HEK293 (cell line): ENCODE data around the gene ZNF710.

Experiments
- CTCF ChIA-PET: fragments of 350-600 bp; formaldehyde crosslinking; extraction: SDS; loops from one replicate; lab custom pipeline; 2021; ENCODE audit warnings: antibody characterized with exemption; lab: Yijun Ruan, JAX
- POLR2A ChIA-PET: fragments of 300-600 bp; formaldehyde crosslinking; extraction: SDS; loops from one replicate; lab custom pipeline; 2020; ENCODE audit warnings: antibody characterized with exemption, inconsistent platforms; lab: Yijun Ruan, JAX
- H3K27ac ChIP-seq: fragments of 200-500 bp; sonication (Bioruptor generic); 2 replicates; pipeline ENCODE4 v1.5.1; 2014; ENCODE audit warnings: low read depth, low read length, control low read depth, inconsistent platforms; ENCODE audit errors: extremely low read depth
- H3K36me3 ChIP-seq, 2 experiments: fragments of 200-500 bp in 1 of 2; sonication (Bioruptor generic) in 1 of 2; 1 replicate in 1 of 2; 2 replicates in 1 of 2; pipeline ENCODE4 v1.5.1; 2014 to 2017; ENCODE audit warnings: inconsistent platforms in 2 of 2, low read length in 2 of 2; ENCODE audit not compliant: control insufficient read depth in 2 of 2, insufficient read depth in 1 of 2
- H3K4me1 ChIP-seq: fragments of 200-500 bp; sonication (Bioruptor generic); 2 replicates; pipeline ENCODE4 v1.5.1; 2014; ENCODE audit warnings: mild to moderate bottlenecking, low read length, inconsistent platforms; ENCODE audit not compliant: control insufficient read depth, insufficient read depth
- H3K4me3 ChIP-seq: 2 replicates; pipeline ENCODE4 v1.5.1; 2011; ENCODE audit warnings: low read depth, mild to moderate bottlenecking, control low read depth, low read length, moderate library complexity
- H3K9me3 ChIP-seq: fragments of 200-500 bp; sonication (Bioruptor generic); 2 replicates; pipeline ENCODE4 v1.5.1; 2014; ENCODE audit warnings: low read depth, low read length, inconsistent platforms; ENCODE audit not compliant: control insufficient read depth, insufficient read depth
- EGR2 ChIP-seq: fragments of 450-650 bp; formaldehyde crosslinking; IDR thresholded peaks from 2 replicates; pipeline ENCODE4 v1.5.1; 2016; ENCODE audit warnings: low read depth, missing biosample characterization, missing genetic modification characterization
- ELK4 ChIP-seq: IDR thresholded peaks from 2 replicates; pipeline ENCODE4 v1.6.1; 2011; ENCODE audit warnings: mild to moderate bottlenecking, low read depth, low read length, borderline replicate concordance
- MZF1 ChIP-seq: fragments of 450-650 bp; formaldehyde crosslinking; IDR thresholded peaks from 2 replicates; pipeline ENCODE4 v1.5.1; 2017; ENCODE audit warnings: missing biosample characterization, missing genetic modification characterization, borderline replicate concordance
- PRDM6 ChIP-seq: fragments of 450-650 bp; formaldehyde crosslinking; IDR thresholded peaks from 2 replicates; pipeline ENCODE4 v1.5.1; 2017; ENCODE audit warnings: missing biosample characterization, missing genetic modification characterization
- SALL2 ChIP-seq: fragments of 450-650 bp; formaldehyde crosslinking; IDR thresholded peaks from 2 replicates; pipeline ENCODE4 v1.5.0; 2017; ENCODE audit warnings: missing biosample characterization, mild to moderate bottlenecking, missing genetic modification characterization, borderline replicate concordance
- TCF7L2 ChIP-seq: IDR thresholded peaks from 2 replicates; pipeline ENCODE4 v1.6.1; 2011; ENCODE audit warnings: low read depth, mild to moderate bottlenecking, inconsistent platforms, low read length, moderate library complexity, borderline replicate concordance
- ZBTB17 ChIP-seq: fragments of 450-650 bp; formaldehyde crosslinking; IDR thresholded peaks from 2 replicates; pipeline ENCODE4 v1.5.1; 2016; ENCODE audit warnings: missing biosample characterization, missing genetic modification characterization
- ZBTB48 ChIP-seq: fragments of 450-650 bp; formaldehyde crosslinking; IDR thresholded peaks from 2 replicates; pipeline ENCODE4 v1.5.1; 2016; ENCODE audit warnings: missing biosample characterization, missing genetic modification characterization
- ZEB2 ChIP-seq: fragments of 450-650 bp; formaldehyde crosslinking; IDR thresholded peaks from 2 replicates; pipeline ENCODE4 v1.5.1; 2016; ENCODE audit warnings: missing biosample characterization, missing genetic modification characterization
- ZFHX2 ChIP-seq: fragments of 450-650 bp; formaldehyde crosslinking; conservative IDR thresholded peaks from 2 replicates; pipeline ENCODE4 v1.5.1; 2016; ENCODE audit warnings: missing biosample characterization, missing genetic modification characterization
- ZNF121 ChIP-seq: fragments of 450-650 bp; formaldehyde crosslinking; IDR thresholded peaks from 2 replicates; pipeline ENCODE4 v1.5.1; 2016; ENCODE audit warnings: missing biosample characterization, missing genetic modification characterization
- ZNF18 ChIP-seq: fragments of 450-650 bp; formaldehyde crosslinking; IDR thresholded peaks from 2 replicates; pipeline ENCODE4 v1.5.1; 2016; ENCODE audit warnings: missing biosample characterization, missing genetic modification characterization
- ZNF2 ChIP-seq: fragments of 450-650 bp; formaldehyde crosslinking; IDR thresholded peaks from 2 replicates; pipeline ENCODE4 v1.5.1; 2016; ENCODE audit warnings: missing biosample characterization, missing genetic modification characterization
- ZNF23 ChIP-seq: fragments of 450-650 bp; formaldehyde crosslinking; IDR thresholded peaks from 2 replicates; pipeline ENCODE4 v1.5.1; 2016; ENCODE audit warnings: missing biosample characterization, missing genetic modification characterization, borderline replicate concordance
- ZNF311 ChIP-seq: fragments of 450-650 bp; formaldehyde crosslinking; IDR thresholded peaks from 2 replicates; pipeline ENCODE4 v1.5.1; 2017; ENCODE audit warnings: missing biosample characterization, missing genetic modification characterization, borderline replicate concordance
- ZNF335 ChIP-seq: fragments of 450-650 bp; formaldehyde crosslinking; conservative IDR thresholded peaks from 2 replicates; pipeline ENCODE4 v1.5.1; 2016; ENCODE audit warnings: missing biosample characterization, missing genetic modification characterization
- ZNF350 ChIP-seq: fragments of 450-650 bp; formaldehyde crosslinking; IDR thresholded peaks from 2 replicates; pipeline ENCODE4 v1.5.0; 2017; ENCODE audit warnings: missing biosample characterization, mild to moderate bottlenecking, missing genetic modification characterization
- ZNF514 ChIP-seq: fragments of 450-650 bp; formaldehyde crosslinking; IDR thresholded peaks from 2 replicates; pipeline ENCODE4 v1.5.1; 2016; ENCODE audit warnings: missing biosample characterization, missing genetic modification characterization
- ZNF548 ChIP-seq: fragments of 450-650 bp; formaldehyde crosslinking; IDR thresholded peaks from 2 replicates; pipeline ENCODE4 v1.5.1; 2016; ENCODE audit warnings: missing biosample characterization, missing genetic modification characterization
- ZNF585B ChIP-seq: fragments of 450-650 bp; formaldehyde crosslinking; IDR thresholded peaks from 2 replicates; pipeline ENCODE4 v1.5.1; 2016; ENCODE audit warnings: missing biosample characterization, missing genetic modification characterization
- ZNF624 ChIP-seq: fragments of 450-650 bp; formaldehyde crosslinking; IDR thresholded peaks from 2 replicates; pipeline ENCODE4 v1.5.1; 2017; ENCODE audit warnings: missing biosample characterization, missing genetic modification characterization
- ZNF776 ChIP-seq: fragments of 450-650 bp; formaldehyde crosslinking; IDR thresholded peaks from 2 replicates; pipeline ENCODE4 v1.5.0; 2017; ENCODE audit warnings: missing biosample characterization, missing genetic modification characterization, borderline replicate concordance

ZNF710 gene

GRCh38 chr15:90028376-90028944, 27.3 kb downstream of the ZNF710 start:
- peaks cover 7% of the 10 kb centered on the region for H3K4me1 ChIP-seq
- POLR2A ChIA-PET: interaction anchor here (0.7 kb wide), 1 partner anchor 74 kb away, joined by 3 read pairs; no protein-coding TSS in a partner anchor
- H3K4me3 ChIP-seq: no peak overlapping the region
- no peak for TF ChIP-seq ZEB2 (tag by site-specific recombination)
- TF ChIP-seq ELK4: no peak
- TF ChIP-seq MZF1 (tag by site-specific recombination): no peak
- no peak for TF ChIP-seq ZNF776 (tag by site-specific recombination)
- TF ChIP-seq ZNF23 (tag by site-specific recombination): no peak
- no peak for TF ChIP-seq ZBTB48 (tag by site-specific recombination)
- TF ChIP-seq SALL2 (tag by site-specific recombination): no peak
- TF ChIP-seq ZNF350: no peak
- TF ChIP-seq ZBTB17: no peak
- no peak for TF ChIP-seq ZNF2 (tag by site-specific recombination)
- TF ChIP-seq ZNF311: no peak
- no peak for TF ChIP-seq ZNF335 (tag by site-specific recombination)
- TF ChIP-seq, all 188 proteins: peak for 0
- H3K9me3 ChIP-seq: no peaks in the 10 kb centered on the region
- H3K36me3 ChIP-seq: no peaks in the 10 kb centered on the region; a peak in 1 of 3 replicates
- no peak overlapping the region for H3K27ac ChIP-seq
- CTCF ChIA-PET: interaction anchor here (0.6 to 1.0 kb wide), 3 partner anchors 43 to 151 kb away, joined by 4 read pairs; no protein-coding TSS in a partner anchor

- Histone ChIP-seq H3K4me3 (no peak overlapping the region), H3K27ac (no peak overlapping the region), H3K4me1 (peaks cover 7% of the 10 kb centered on the region), H3K9me3 (no peaks in the 10 kb centered on the region), H3K36me3 (no peaks in the 10 kb centered on the region; a peak in 1 of 3 replicates)
- CTCF ChIA-PET: no interaction called here
- TF ChIP-seq ZNF514 (tag by site-specific recombination) (no peak), ZNF121 (tag by site-specific recombination) (no peak), ZNF18 (tag by site-specific recombination) (no peak), ZNF548 (no peak), ZFHX2 (tag by site-specific recombination) (peak; percentile 86), ZNF585B (no peak), ZNF624 (tag by site-specific recombination) (no peak), PRDM6 (tag by site-specific recombination) (peak; percentile 42; the same call in 1 of the 2 replicates), TCF7L2 (no peak), EGR2 (tag by site-specific recombination) (peak; percentile 87)
- POLR2A ChIA-PET: interaction anchor here (0.7 kb wide), 1 partner anchor 74 kb away, joined by 3 read pairs; no protein-coding TSS in a partner anchor
These were observed 27.9 kb downstream of the ZNF710 start for GRCh38 chr15:90029024-90029423.
